ENCODE measurements around the gene PROKR1.
A peak's percentile ranks its signal among the peaks of the same experiment; 100 is the strongest.
"Not testable (repeated sequence)": the region's sequence is repeated elsewhere in the genome, so short reads cannot be mapped to it uniquely, and the experiment has no call there.

PROKR1 gene

GRCh38 chr2:68663371-68664156 lies 20.2 kb downstream of the PROKR1 start:
- H3K4me3 ChIP-seq (replicated peaks in 1 of 2; ENCODE audit: low read depth in 2 of 2, low read length in 2 of 2) = no peak overlapping the region
- no peak for DNase-seq (ENCODE audit: low read depth in 2 of 2)
- no peak for TF ChIP-seq CTCF (IDR thresholded peaks at IDR 0.05; ENCODE audit: low read depth, low read length)

- no peak for TF ChIP-seq CTCF (IDR thresholded peaks at IDR 0.05; ENCODE audit: low read depth, low read length)
- no peak overlapping the region for H3K4me3 ChIP-seq (replicated peaks in 1 of 2; ENCODE audit: low read depth in 2 of 2, low read length in 2 of 2)
- DNase-seq (ENCODE audit: low read depth in 2 of 2) = no peak
These were observed 24.0 kb downstream of the PROKR1 start for GRCh38 chr2:68667371-68667770.

GRCh38 chr2:68669651-68670050 lies 26.3 kb downstream of the PROKR1 start:
- no peak for DNase-seq (ENCODE audit: low read depth in 2 of 2)
- no peak for TF ChIP-seq CTCF (IDR thresholded peaks at IDR 0.05; ENCODE audit: low read depth, low read length)
- H3K4me3 ChIP-seq (replicated peaks in 1 of 2; ENCODE audit: low read depth in 2 of 2, low read length in 2 of 2) = no peak overlapping the region

GRCh38 chr2:68671961-68672360 lies 28.6 kb downstream of the PROKR1 start:
- DNase-seq (ENCODE audit: low read depth in 2 of 2) = no peak
- no peak overlapping the region for H3K4me3 ChIP-seq (replicated peaks in 1 of 2; ENCODE audit: low read depth in 2 of 2, low read length in 2 of 2)
- no peak for TF ChIP-seq CTCF (IDR thresholded peaks at IDR 0.05; ENCODE audit: low read depth, low read length)

- TF ChIP-seq CTCF (IDR thresholded peaks at IDR 0.05; ENCODE audit: low read depth, low read length) = no peak
- no peak for DNase-seq (ENCODE audit: low read depth in 2 of 2)
- H3K4me3 ChIP-seq (replicated peaks in 1 of 2; ENCODE audit: low read depth in 2 of 2, low read length in 2 of 2) = no peak overlapping the region
These were observed 30.3 kb downstream of the PROKR1 start for GRCh38 chr2:68673631-68674030.

GRCh38 chr2:68675470-68675869 lies 32.1 kb downstream of the PROKR1 start:
- no peak overlapping the region for H3K4me3 ChIP-seq (replicated peaks in 1 of 2; ENCODE audit: low read depth in 2 of 2, low read length in 2 of 2)
- DNase-seq (ENCODE audit: low read depth in 2 of 2) = no peak
- TF ChIP-seq CTCF (IDR thresholded peaks at IDR 0.05; ENCODE audit: low read depth, low read length) = no peak

GRCh38 chr2:68677837-68678236 lies 34.5 kb downstream of the PROKR1 start:
- not testable (repeated sequence) for DNase-seq (ENCODE audit: low read depth in 2 of 2); H3K4me3 ChIP-seq (replicated peaks in 1 of 2; ENCODE audit: low read depth in 2 of 2, low read length in 2 of 2)

GRCh38 chr2:68679166-68679916 lies 36.0 kb downstream of the PROKR1 start:
- H3K4me3 ChIP-seq (replicated peaks in 1 of 2; ENCODE audit: low read depth in 2 of 2, low read length in 2 of 2) = peak overlapping the region; percentile 28 to 37
- not testable (repeated sequence) for DNase-seq (ENCODE audit: low read depth in 2 of 2)

- not testable (repeated sequence) for DNase-seq (ENCODE audit: low read depth in 2 of 2); H3K4me3 ChIP-seq (replicated peaks in 1 of 2; ENCODE audit: low read depth in 2 of 2, low read length in 2 of 2)
These were observed 36.5 kb downstream of the PROKR1 start for GRCh38 chr2:68679917-68680267.
